ENCODE measurements around the gene PECR. TPM values are rescaled to one million over a fixed set of nuclear protein-coding genes. Genes with fewer than 3 reads are reported as not detected.

The PECR gene
- total and polyA plus RNA-seq, 10 of the 15 experiments (the other 5 are each of a cell fraction or from before 2014, with no cell fraction given), result 7.6 to 37.4 (median 25.7) TPM

DNA sequence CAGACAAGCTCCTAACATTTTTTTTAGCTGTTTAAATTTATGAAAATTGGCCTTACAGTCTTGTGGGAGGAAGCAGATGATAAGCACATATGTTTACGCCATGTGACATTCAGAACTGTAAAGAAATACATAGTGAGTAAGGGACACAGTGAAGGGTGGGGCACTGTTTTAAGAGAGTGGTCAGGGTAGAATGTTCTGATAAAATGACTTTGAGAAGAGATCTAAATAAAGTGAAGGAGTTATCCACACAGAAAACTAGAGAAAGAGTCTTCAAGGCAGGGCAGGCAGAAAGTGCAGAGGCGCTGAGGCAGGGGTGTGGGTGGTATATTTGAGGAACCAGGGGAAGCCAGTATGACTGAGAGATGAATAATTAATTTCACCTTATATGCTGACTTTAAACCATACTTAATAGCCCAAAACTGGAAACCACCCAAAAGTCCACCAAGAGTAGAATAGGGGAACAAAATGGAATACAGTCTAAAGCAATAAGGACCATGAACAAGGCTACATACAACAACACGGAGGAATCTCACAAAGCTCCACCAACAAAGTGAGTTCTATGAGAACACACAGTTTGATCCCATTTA is 76.8 kb downstream of the PECR start (continued):
- TF ChIP-seq NBN (IDR thresholded peaks at IDR 0.05) (peak; percentile 53; the same call in 1 of the 2 replicates), NFYB (IDR thresholded peaks at IDR 0.05; ENCODE audit: insufficient read depth, low read depth, low read length) (no peak), KAT2A (conservative IDR thresholded peaks at IDR 0.05; ENCODE audit: control insufficient read depth, low read depth, low read length) (no peak), ASH2L (IDR thresholded peaks at IDR 0.05; ENCODE audit: borderline replicate concordance, low read depth) (no peak), ATF3 (IDR thresholded peaks at IDR 0.05; ENCODE audit: borderline replicate concordance, extremely low read depth, low read depth, low read length) (no peak), NFXL1 (IDR thresholded peaks at IDR 0.05; ENCODE audit: borderline replicate concordance) (no peak), TCF3 (IDR thresholded peaks at IDR 0.05; ENCODE audit: borderline replicate concordance, insufficient read depth, low read depth, low read length) (no peak), SMARCA5 (IDR thresholded peaks at IDR 0.05) (no peak), SMC3 (IDR thresholded peaks at IDR 0.05; ENCODE audit: borderline replicate concordance, low read length) (no peak), NRF1 (conservative IDR thresholded peaks at IDR 0.05; ENCODE audit: low read depth, low read length) (no peak)
- TF ChIP-seq, protein P1, sequence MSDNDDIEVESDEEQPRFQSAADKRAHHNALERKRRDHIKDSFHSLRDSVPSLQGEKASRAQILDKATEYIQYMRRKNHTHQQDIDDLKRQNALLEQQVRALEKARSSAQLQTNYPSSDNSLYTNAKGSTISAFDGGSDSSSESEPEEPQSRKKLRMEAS (IDR thresholded peaks at IDR 0.05; ENCODE audit: low read depth, low read length), result no peak

Data from GM12878 (cell line).